Kasumi-1 (cell line): ENCODE results near the gene HIPK3.

Experiments used
- DNase-seq, 2 experiments: peaks; one replicate each; lab custom pipeline; 2025; lab: John Stamatoyannopoulos, UW

The HIPK3 gene

GRCh38 chr11:33390944-33391892 is 134.0 kb downstream of the HIPK3 start:
- DNase-seq = no peak

DNA sequence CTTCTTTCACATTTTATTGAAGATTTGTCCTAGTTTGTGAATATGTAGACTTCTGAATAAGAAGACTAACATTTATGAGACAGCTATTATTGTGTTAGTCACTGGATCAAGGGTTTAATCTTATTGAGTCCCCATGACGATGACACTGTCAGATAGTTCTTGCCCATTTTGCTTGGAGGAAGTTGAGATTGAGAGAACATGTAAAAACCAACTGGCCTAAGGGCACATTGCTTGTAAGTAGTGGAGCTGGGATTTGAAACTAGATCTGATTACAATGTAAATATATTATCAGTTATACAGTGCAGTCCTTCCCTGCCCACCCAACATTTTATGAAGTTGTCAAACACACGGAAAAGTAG is 134.7 kb downstream of the HIPK3 start:
- no peak for DNase-seq

DNA sequence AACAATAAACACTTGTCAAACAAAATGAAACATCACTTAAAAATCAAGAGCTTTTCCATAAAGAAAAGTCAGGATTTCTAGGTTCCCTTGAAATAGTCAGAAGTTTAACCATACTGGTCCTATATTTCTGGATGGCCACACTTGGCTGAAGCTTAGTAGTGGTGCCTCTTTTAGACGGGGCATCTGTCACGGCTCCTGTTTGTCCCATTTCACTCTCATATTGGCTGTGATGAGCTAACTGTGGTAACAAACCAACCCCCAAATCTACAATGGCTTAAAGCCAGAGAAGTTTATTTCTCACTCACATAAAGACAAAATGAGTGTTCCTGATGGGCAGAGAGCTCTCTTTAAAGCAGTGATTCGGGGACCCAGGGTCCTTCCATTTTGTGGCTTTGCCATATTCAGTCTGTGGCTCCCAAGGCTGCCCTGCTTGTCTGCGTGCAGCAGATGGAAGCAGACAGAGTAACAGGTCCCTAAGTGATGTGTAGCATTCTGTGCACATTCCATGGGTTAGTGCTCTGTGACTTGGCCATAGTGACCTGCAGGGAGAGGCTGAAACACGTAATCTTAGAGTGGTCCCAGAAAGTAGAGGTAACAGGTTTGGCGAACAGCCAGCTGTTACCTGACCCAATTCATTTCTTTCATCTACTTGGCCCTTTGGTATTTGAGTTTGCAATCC is 137.4 kb downstream of the HIPK3 start:
- no peak for DNase-seq

DNA sequence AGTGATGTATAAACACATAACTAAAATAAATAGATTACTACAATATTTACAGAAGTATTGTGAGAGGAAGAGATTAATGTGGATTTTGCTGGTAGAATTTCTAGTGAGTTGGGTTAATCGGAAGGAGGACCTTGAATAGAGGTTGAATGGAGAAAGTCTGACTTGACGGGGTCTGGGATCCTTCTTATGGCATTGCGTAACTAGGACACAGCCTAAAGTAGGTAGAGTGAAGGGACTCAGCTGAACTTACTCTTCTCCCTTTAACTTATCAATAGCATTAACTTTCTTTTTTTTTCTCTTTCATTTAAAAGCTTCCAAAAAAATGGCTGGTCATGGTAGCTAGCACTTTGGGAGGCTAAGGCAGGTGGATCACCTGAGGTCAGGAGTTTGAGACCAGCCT is 139.2 kb downstream of the HIPK3 start:
- DNase-seq = no peak

- no peak for DNase-seq
These were observed 142.2 kb downstream of the HIPK3 start for GRCh38 chr11:33399421-33399820.

DNA sequence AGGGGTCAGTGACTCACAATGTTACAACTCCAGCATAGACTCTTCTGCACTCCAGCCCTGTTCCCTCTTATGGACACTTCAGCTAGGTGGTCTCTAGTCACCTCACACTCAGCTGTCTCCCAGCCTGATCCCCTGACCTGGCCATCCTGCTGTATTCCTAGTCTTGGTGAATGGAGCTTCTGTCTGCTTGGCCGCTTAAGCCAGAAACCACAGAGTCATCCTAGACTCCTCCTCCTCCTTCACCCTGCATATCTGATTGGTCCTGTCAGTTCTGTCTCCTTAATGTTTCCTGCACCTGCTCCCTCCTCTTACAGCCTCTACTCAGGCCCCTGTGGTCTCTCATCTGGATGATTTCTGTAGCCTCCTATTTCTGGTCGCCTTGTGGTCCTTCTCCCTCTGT is 144.9 kb downstream of the HIPK3 start:
- no peak for DNase-seq

DNA sequence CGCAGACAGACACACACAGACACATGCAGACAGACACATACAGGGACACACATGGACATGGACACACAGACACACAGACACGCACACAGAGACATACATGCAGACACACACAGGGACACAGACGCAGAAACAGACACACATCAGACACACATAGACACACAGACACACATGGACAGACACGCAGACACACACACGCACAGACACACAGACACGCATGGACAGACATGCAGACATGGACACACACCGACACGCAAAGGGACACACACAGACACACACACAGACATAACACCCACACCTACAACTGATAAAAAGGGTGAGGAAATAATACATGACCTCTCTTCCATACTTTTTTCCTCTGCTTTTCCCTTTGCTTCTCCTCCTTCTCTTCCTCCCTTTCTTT is 146.2 kb downstream of the HIPK3 start:
- no peak for DNase-seq

DNA sequence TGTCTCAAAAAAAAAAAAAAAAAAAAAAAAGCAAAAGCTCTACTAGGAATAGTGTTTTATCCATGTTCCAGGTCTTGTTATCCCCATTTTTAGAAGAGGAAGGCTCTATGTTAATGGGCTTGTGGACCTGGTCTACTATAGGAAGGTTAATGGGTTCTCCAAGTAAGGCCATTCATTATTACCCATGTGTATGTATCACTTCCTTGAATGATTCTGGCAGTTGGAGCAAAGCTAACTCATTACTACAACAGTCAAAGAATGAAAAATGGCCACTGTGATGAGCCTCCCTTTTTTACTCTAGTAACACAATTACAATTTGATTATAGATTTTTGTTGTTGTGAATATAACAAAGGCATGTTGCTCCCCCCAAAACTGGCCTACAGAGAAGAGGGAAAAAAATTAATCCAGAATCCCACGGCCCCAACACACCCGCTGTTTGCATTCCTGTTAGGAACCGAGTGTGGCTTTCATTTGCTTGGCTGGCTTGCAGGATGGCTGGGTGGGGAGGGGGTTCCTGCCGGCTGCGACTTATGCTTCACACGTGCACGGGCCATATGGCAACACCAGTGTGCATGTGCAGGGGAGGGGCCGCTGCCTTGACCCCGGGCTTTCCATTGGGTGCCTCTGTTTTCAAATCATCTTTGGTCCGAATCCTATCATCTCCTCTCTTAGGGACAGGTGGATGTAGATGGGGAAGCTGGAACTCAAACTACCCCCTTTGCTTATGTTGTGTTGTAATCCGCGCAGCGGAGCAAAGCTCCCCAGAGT is 148.8 kb downstream of the HIPK3 start:
- no peak for DNase-seq
